HEK293T (cell line): Measurements from ENCODE around the gene UPK3A.
A peak's percentile ranks its signal among the peaks of the same experiment; 100 is the strongest.

Source experiments
- CTCF ChIA-PET: fragments of 350-600 bp; formaldehyde crosslinking; extraction: SDS; loops from one replicate; lab custom pipeline; 2021; ENCODE audit warnings: antibody characterized with exemption, inconsistent platforms; lab: Yijun Ruan, JAX
- POLR2A ChIA-PET: fragments of 350-600 bp; formaldehyde crosslinking; extraction: SDS; loops from one replicate; lab custom pipeline; 2020; ENCODE audit warnings: antibody characterized with exemption, inconsistent platforms; lab: Yijun Ruan, JAX
- DNase-seq: peaks from one replicate; pipeline ENCODE4 v3.0.0; 2012; ENCODE audit warnings: mixed read lengths; ENCODE audit errors: extremely low spot score
- ARNT ChIP-seq: fragments of 450-650 bp; IDR thresholded peaks from 2 replicates; pipeline ENCODE4 v1.6.1; 2017; ENCODE audit warnings: mild to moderate bottlenecking
- BHLHE40 ChIP-seq: fragments of 450-650 bp; IDR thresholded peaks from 2 replicates; pipeline ENCODE4 v1.6.1; 2016; ENCODE audit warnings: mild to moderate bottlenecking, moderate library complexity, borderline replicate concordance
- CTBP1 ChIP-seq: fragments of 450-650 bp; IDR thresholded peaks from 2 replicates; pipeline ENCODE4 v1.6.1; 2016; ENCODE audit warnings: borderline replicate concordance
- ELF4 ChIP-seq: fragments of 450-650 bp; IDR thresholded peaks from 2 replicates; pipeline ENCODE4 v1.6.1; 2017; ENCODE audit warnings: antibody characterized with exemption
- FOXA1 ChIP-seq: fragments of 450-650 bp; IDR thresholded peaks from 2 replicates; pipeline ENCODE4 v1.6.1; 2016; ENCODE audit warnings: mild to moderate bottlenecking
- FOXK2 ChIP-seq: fragments of 450-650 bp; IDR thresholded peaks from 2 replicates; pipeline ENCODE4 v1.6.1; 2016; ENCODE audit warnings: mild to moderate bottlenecking
- FOXM1 ChIP-seq: fragments of 450-650 bp; IDR thresholded peaks from 2 replicates; pipeline ENCODE4 v1.6.1; 2017; ENCODE audit warnings: mild to moderate bottlenecking, borderline replicate concordance
- HDGF ChIP-seq: fragments of 450-650 bp; IDR thresholded peaks from 2 replicates; pipeline ENCODE4 v1.6.1; 2017; ENCODE audit warnings: antibody characterized with exemption, borderline replicate concordance
- L3MBTL2 ChIP-seq: fragments of 450-650 bp; conservative IDR thresholded peaks from 2 replicates; pipeline ENCODE4 v1.6.1; 2016; ENCODE audit warnings: mild to moderate bottlenecking
- LEF1 ChIP-seq: fragments of 450-650 bp; IDR thresholded peaks from 2 replicates; pipeline ENCODE4 v1.6.1; 2017; ENCODE audit warnings: mild to moderate bottlenecking, borderline replicate concordance
- NFRKB ChIP-seq: fragments of 450-650 bp; IDR thresholded peaks from 2 replicates; pipeline ENCODE4 v1.6.1; 2016; ENCODE audit warnings: mild to moderate bottlenecking, moderate library complexity
- PKNOX1 ChIP-seq: fragments of 450-650 bp; IDR thresholded peaks from 2 replicates; pipeline ENCODE4 v1.6.1; 2016
- SP1 ChIP-seq: fragments of 450-650 bp; IDR thresholded peaks from 2 replicates; pipeline ENCODE4 v1.6.1; 2017
- SUZ12 ChIP-seq: fragments of 450-650 bp; IDR thresholded peaks from 2 replicates; pipeline ENCODE4 v1.6.1; 2016; ENCODE audit warnings: mild to moderate bottlenecking
- TARDBP ChIP-seq: fragments of 450-650 bp; IDR thresholded peaks from 2 replicates; pipeline ENCODE4 v1.6.1; 2016
- ZNF384 ChIP-seq: fragments of 450-650 bp; IDR thresholded peaks from 2 replicates; pipeline ENCODE4 v1.6.1; 2016

The UPK3A gene

GRCh38 chr22:45330548-45330947, 45.8 kb downstream of the UPK3A start:
- no peak for DNase-seq
- TF ChIP-seq SP1, result no peak
- no peak for TF ChIP-seq HDGF
- TF ChIP-seq FOXK2, result no peak
- TF ChIP-seq L3MBTL2, result no peak
- no peak for TF ChIP-seq ZNF384
- TF ChIP-seq TARDBP, result no peak
- TF ChIP-seq SUZ12, result no peak
- TF ChIP-seq PKNOX1, result no peak
- ChIA-PET POLR2A (no interaction called here), CTCF (no interaction called here)

- POLR2A ChIA-PET, result no interaction called here
- TF ChIP-seq CTBP1, result no peak
- no peak for TF ChIP-seq LEF1
- no peak for TF ChIP-seq TARDBP
- no peak for TF ChIP-seq BHLHE40
- TF ChIP-seq FOXM1, result no peak
- no peak for TF ChIP-seq L3MBTL2
- no peak for DNase-seq
- CTCF ChIA-PET, result no interaction called here
These were observed 46.7 kb downstream of the UPK3A start for GRCh38 chr22:45331486-45331885.

- DNase-seq, result no peak
- TF ChIP-seq FOXM1 (no peak), TARDBP (no peak), FOXK2 (no peak), ZNF384 (no peak), SUZ12 (no peak), NFRKB (no peak), BHLHE40 (no peak), CTBP1 (no peak), ARNT (no peak), SP1 (no peak), PKNOX1 (no peak), ELF4 (no peak), LEF1 (no peak), HDGF (no peak), L3MBTL2 (no peak), FOXA1 (no peak)
- CTCF ChIA-PET, result no interaction called here
- POLR2A ChIA-PET, result no interaction called here
These were observed 47.3 kb downstream of the UPK3A start for GRCh38 chr22:45332001-45332400.

GRCh38 chr22:45334068-45334467, 49.3 kb downstream of the UPK3A start:
- ChIA-PET CTCF (interaction anchor here (0.9 kb wide), 1 partner anchor 10 kb away, joined by 3 read pairs; no protein-coding TSS in a partner anchor), POLR2A (no interaction called here)
- no peak for DNase-seq
- TF ChIP-seq L3MBTL2, result no peak
- TF ChIP-seq ZNF384, result no peak
- no peak for TF ChIP-seq BHLHE40
- TF ChIP-seq FOXM1, result no peak
- no peak for TF ChIP-seq LEF1
- TF ChIP-seq NFRKB, result no peak

- TF ChIP-seq HDGF, result no peak
- TF ChIP-seq BHLHE40, result no peak
- TF ChIP-seq FOXA1, result no peak
- TF ChIP-seq ARNT, result no peak
- TF ChIP-seq SUZ12, result no peak
- no peak for TF ChIP-seq NFRKB
- no peak for TF ChIP-seq ZNF384
- TF ChIP-seq CTBP1, result no peak
- POLR2A ChIA-PET, result no interaction called here
- no peak for DNase-seq
- CTCF ChIA-PET, result interaction anchor here (0.9 kb wide), 1 partner anchor 9 kb away, joined by 3 read pairs; no protein-coding TSS in a partner anchor
These were observed 49.8 kb downstream of the UPK3A start for GRCh38 chr22:45334528-45334927.

GRCh38 chr22:45335021-45335818, 50.5 kb downstream of the UPK3A start:
- POLR2A ChIA-PET, result no interaction called here
- peak; percentile 33 for DNase-seq
- CTCF ChIA-PET, result no interaction called here
- TF ChIP-seq LEF1 (no peak), ELF4 (no peak), ARNT (no peak), BHLHE40 (no peak), NFRKB (no peak), HDGF (no peak), L3MBTL2 (no peak), TARDBP (no peak), FOXK2 (no peak), SP1 (no peak), ZNF384 (no peak)

GRCh38 chr22:45335854-45336522, 51.2 kb downstream of the UPK3A start:
- ChIA-PET POLR2A (no interaction called here), CTCF (no interaction called here)
- DNase-seq, result no peak
- TF ChIP-seq SUZ12, result no peak
- TF ChIP-seq ZNF384, result no peak
- no peak for TF ChIP-seq SP1
- TF ChIP-seq LEF1, result no peak
- no peak for TF ChIP-seq FOXM1
- no peak for TF ChIP-seq PKNOX1
- TF ChIP-seq TARDBP, result no peak
- no peak for TF ChIP-seq CTBP1
- no peak for TF ChIP-seq ELF4
- TF ChIP-seq FOXK2, result no peak
- no peak for TF ChIP-seq NFRKB
- TF ChIP-seq BHLHE40, result no peak
- no peak for TF ChIP-seq HDGF
- TF ChIP-seq L3MBTL2, result no peak
- TF ChIP-seq FOXA1, result no peak
- no peak for TF ChIP-seq ARNT
